Right ventricle myocardium superior (tissue), 1 donor: ENCODE measurements around the gene UNC5C. TPM values are rescaled to one million over a fixed set of nuclear protein-coding genes. Genes with fewer than 3 reads are reported as not detected.

Source experiments
- ATAC-seq: fragments of 200-7000 bp; cut with Tn5 transposase; one replicate; pipeline ENCODE4 v1.9.1; 2020; ENCODE audit warnings: mild to moderate bottlenecking; ENCODE audit not compliant: poor library complexity
- DNase-seq: peaks from one replicate; pipeline ENCODE4 v3.0.0-alpha.2; 2020
- intact Hi-C: fragments of 100-400 bp; cut with DNase I; formaldehyde crosslinking; loops from one replicate; pipeline ENCODE4 v1.11.2; 2022
- total RNA-seq: library from RNA; stranded (reverse); fragmentation: NEBNext Ultra II Directional; extraction: Animal tissue kit (Norgen Biotek cat#: 25700); gene quantifications from one replicate; pipeline ENCODE4 v1.2.1, GENCODE V29; 2021
- donor health status: DM: no; HTN: yes; CAD: no; lungs with severe emphysema.

The UNC5C gene
- total RNA-seq, 1 donor from 2014 or later = 2.0 TPM

- intact Hi-C loops = no loop called here
- DNase-seq (no peak), ATAC-seq (no peak)
Observed at GRCh38 chr4:95263960-95264359, 284.8 kb downstream of the UNC5C start.

GRCh38 chr4:95263391-95263790 is 285.4 kb downstream of the UNC5C start:
- ATAC-seq (peak; percentile 81), DNase-seq (no peak)
- intact Hi-C loops = no loop called here

GRCh38 chr4:95256108-95256835 is 292.5 kb downstream of the UNC5C start:
- intact Hi-C loops = no loop called here
- no peak for ATAC-seq

GRCh38 chr4:95255396-95256107 is 293.2 kb downstream of the UNC5C start:
- intact Hi-C loops = no loop called here

More at GRCh38 chr4:95256108-95256835, 292.5 kb downstream of the UNC5C start:
- DNase-seq = no peak

GRCh38 chr4:95251568-95251967 is 297.2 kb downstream of the UNC5C start:
- ATAC-seq = no peak
- no peak for DNase-seq
- intact Hi-C loops = no loop called here

More at GRCh38 chr4:95255396-95256107, 293.2 kb downstream of the UNC5C start:
- ATAC-seq = peak; percentile 69
- DNase-seq = no peak

GRCh38 chr4:95250544-95251137 is 298.1 kb downstream of the UNC5C start:
- intact Hi-C loops = no loop called here
- DNase-seq (no peak), ATAC-seq (no peak)

GRCh38 chr4:95249426-95250021 is 299.2 kb downstream of the UNC5C start:
- no peak for DNase-seq
- intact Hi-C loops = no loop called here
- ATAC-seq = no peak

- ATAC-seq (no peak), DNase-seq (no peak)
- intact Hi-C loops = no loop called here
Observed at GRCh38 chr4:95248720-95249425, 299.9 kb downstream of the UNC5C start.

GRCh38 chr4:95243892-95244291 is 304.9 kb downstream of the UNC5C start:
- ATAC-seq (no peak), DNase-seq (no peak)
- intact Hi-C loops = no loop called here

GRCh38 chr4:95238554-95238953 is 310.2 kb downstream of the UNC5C start:
- DNase-seq (no peak), ATAC-seq (no peak)
- intact Hi-C loops = no loop called here

- ATAC-seq (no peak), DNase-seq (no peak)
- intact Hi-C loops = no loop called here
Observed at GRCh38 chr4:95232358-95233156, 316.2 kb downstream of the UNC5C start.

- intact Hi-C loops = no loop called here
- DNase-seq (no peak), ATAC-seq (no peak)
Observed at GRCh38 chr4:95231681-95232080, 317.1 kb downstream of the UNC5C start.

GRCh38 chr4:95225849-95226248 is 322.9 kb downstream of the UNC5C start:
- DNase-seq = no peak
- intact Hi-C loops = no loop called here
- ATAC-seq = no peak

GRCh38 chr4:95224402-95224801 is 324.4 kb downstream of the UNC5C start:
- ATAC-seq = no peak
- intact Hi-C loops = no loop called here
- DNase-seq = no peak

- ATAC-seq (no peak), DNase-seq (no peak)
- intact Hi-C loops = no loop called here
Observed at GRCh38 chr4:95220205-95221175, 328.3 kb downstream of the UNC5C start.

- no peak for DNase-seq
- no peak for ATAC-seq
- intact Hi-C loops = no loop called here
Observed at GRCh38 chr4:95219109-95219508, 329.7 kb downstream of the UNC5C start.

- intact Hi-C loops = no loop called here
- ATAC-seq (no peak), DNase-seq (no peak)
Observed at GRCh38 chr4:95217197-95217596, 331.6 kb downstream of the UNC5C start.
